ENCODE results near the gene HECW1.

Gene HECW1

GRCh38 chr7:43096875-43097274, 15.6 kb upstream of the HECW1 start:
- ChIA-PET CTCF (no interaction called here), POLR2A (no interaction called here)
- no peak overlapping the region for H3K27ac ChIP-seq (ENCODE audit: extremely low read depth, low read depth, low read length)
- no peaks in the 10 kb centered on the region for H3K9me3 ChIP-seq (ENCODE audit: control insufficient read depth, insufficient read depth, low read depth, low read length)
- TF ChIP-seq PRDM2 (tag by site-specific recombination; IDR thresholded peaks at IDR 0.05; ENCODE audit: borderline replicate concordance) (no peak), ZFP37 (tag by site-specific recombination; IDR thresholded peaks at IDR 0.05) (no peak), BCL11A (tag by site-specific recombination; IDR thresholded peaks at IDR 0.05; ENCODE audit: low read depth) (no peak), ZNF148 (tag by site-specific recombination; IDR thresholded peaks at IDR 0.05; ENCODE audit: borderline replicate concordance) (no peak)
- no peaks in the 10 kb centered on the region for H3K4me1 ChIP-seq (ENCODE audit: control insufficient read depth, insufficient read depth, low read length)
- no peak overlapping the region for H3K4me3 ChIP-seq (ENCODE audit: low read depth, low read length)
- no peaks in the 10 kb centered on the region for H3K36me3 ChIP-seq (ENCODE audit: control insufficient read depth in 2 of 2, insufficient read depth in 1 of 2, low read length in 2 of 2)

GRCh38 chr7:43099750-43100149, 12.7 kb upstream of the HECW1 start:
- Histone ChIP-seq H3K4me1 (ENCODE audit: control insufficient read depth, insufficient read depth, low read length) (no peaks in the 10 kb centered on the region), H3K36me3 (ENCODE audit: control insufficient read depth in 2 of 2, insufficient read depth in 1 of 2, low read length in 2 of 2) (no peaks in the 10 kb centered on the region), H3K4me3 (ENCODE audit: low read depth, low read length) (no peak overlapping the region), H3K27ac (ENCODE audit: extremely low read depth, low read depth, low read length) (no peak overlapping the region), H3K9me3 (ENCODE audit: control insufficient read depth, insufficient read depth, low read depth, low read length) (no peaks in the 10 kb centered on the region)
- POLR2A ChIA-PET = no interaction called here
- CTCF ChIA-PET = interaction anchor here (1.4 to 1.5 kb wide), 2 partner anchors 8 to 162 kb away, joined by 4 to 5 read pairs; no protein-coding TSS in a partner anchor
- TF ChIP-seq ZNF747 (tag by site-specific recombination; IDR thresholded peaks at IDR 0.05) (no peak), ZNF19 (tag by site-specific recombination; IDR thresholded peaks at IDR 0.05; ENCODE audit: low read depth) (no peak), ZNF658 (tag by site-specific recombination; IDR thresholded peaks at IDR 0.05) (no peak), ZNF449 (tag by site-specific recombination; IDR thresholded peaks at IDR 0.05) (no peak), IKZF3 (tag by site-specific recombination; IDR thresholded peaks at IDR 0.05) (no peak), FEZF1 (tag by site-specific recombination; IDR thresholded peaks at IDR 0.05) (no peak), ZNF10 (tag by site-specific recombination; IDR thresholded peaks at IDR 0.05) (no peak), ZNF560 (tag by site-specific recombination; IDR thresholded peaks at IDR 0.05; ENCODE audit: borderline replicate concordance) (no peak), ZBTB26 (tag by site-specific recombination; optimal IDR thresholded peaks at IDR 0.05) (no peak), PBX3 (CRISPR knock-in tag; IDR thresholded peaks at IDR 0.05) (no peak), ZNF610 (tag by site-specific recombination; IDR thresholded peaks at IDR 0.05; ENCODE audit: borderline replicate concordance) (no peak), ZNF768 (tag by site-specific recombination; IDR thresholded peaks at IDR 0.05) (no peak), ZBTB20 (tag by site-specific recombination; IDR thresholded peaks at IDR 0.05) (no peak), PATZ1 (tag by site-specific recombination; IDR thresholded peaks at IDR 0.05) (no peak), ZNF837 (tag by site-specific recombination; IDR thresholded peaks at IDR 0.05) (no peak), ZNF155 (tag by site-specific recombination; IDR thresholded peaks at IDR 0.05) (no peak), ZNF501 (tag by site-specific recombination; IDR thresholded peaks at IDR 0.05) (no peak)
